ENCODE results near the gene ABHD12. TPM values are rescaled to one million over a fixed set of nuclear protein-coding genes. Genes with fewer than 3 reads are reported as not detected.

ABHD12 gene
- total and polyA plus RNA-seq, 9 donors = 13.3 to 22.0 (median 15.0) TPM

Other genes starting within 250 kb of the ABHD12 start
- gene ENTPD6, start 195.1 kb downstream of the ABHD12 start, total RNA-seq = 29.5 TPM
- gene ENTPD6, start 195.1 kb downstream of the ABHD12 start, polyA plus RNA-seq (ENCODE audit: insufficient read depth in 1 of 8, insufficient read length in 8 of 8, low replicate concordance in 1 of 8) = 10 to 100 TPM; 29.9 to 44.3 (median 34.2) TPM
- gene PYGB, start 142.8 kb downstream of the ABHD12 start, total RNA-seq = 21.9 TPM
- gene PYGB, start 142.8 kb downstream of the ABHD12 start, polyA plus RNA-seq (ENCODE audit: insufficient read depth in 1 of 8, insufficient read length in 8 of 8, low replicate concordance in 1 of 8) = 10 to 100 TPM; 20.7 to 31.5 (median 26.2) TPM
- gene GINS1, start 16.8 kb upstream of the ABHD12 start, total RNA-seq = 5.2 TPM
- 10 to 100 TPM in 1 of 8 donors, 1 to 10 TPM in 7; 6.6 to 10.1 (median 7.9) TPM for gene GINS1, start 16.8 kb upstream of the ABHD12 start, polyA plus RNA-seq (ENCODE audit: insufficient read depth in 1 of 8, insufficient read length in 8 of 8, low replicate concordance in 1 of 8)
- gene NINL, start 194.7 kb upstream of the ABHD12 start, total RNA-seq = 10.5 TPM
- gene NINL, start 194.7 kb upstream of the ABHD12 start, polyA plus RNA-seq (ENCODE audit: insufficient read depth in 1 of 8, insufficient read length in 8 of 8, low replicate concordance in 1 of 8) = 10 to 100 TPM; 10.8 to 21.1 (median 15.2) TPM
- 3.6 TPM for gene NANP, start 233.2 kb upstream of the ABHD12 start, total RNA-seq
- 1 to 10 TPM; 2.7 to 4.4 (median 3.7) TPM for gene NANP, start 233.2 kb upstream of the ABHD12 start, polyA plus RNA-seq (ENCODE audit: insufficient read depth in 1 of 8, insufficient read length in 8 of 8, low replicate concordance in 1 of 8)

Data from muscle of leg (tissue), 9 donors.